ENCODE data around the gene ARSG. TPM values are rescaled to one million over a fixed set of nuclear protein-coding genes. Genes with fewer than 3 reads are reported as not detected.

ARSG gene
- total and polyA plus RNA-seq, 2 of the 13 experiments (the other 11 are each of a cell fraction or from before 2014, with no cell fraction given) = 3.7 to 15.2 TPM

- no peak for TF ChIP-seq CAMTA2 (CRISPR knock-in tag; IDR thresholded peaks at IDR 0.05; ENCODE audit: borderline replicate concordance)
- no peak for TF ChIP-seq ZXDC (CRISPR knock-in tag; IDR thresholded peaks at IDR 0.05)
- 0 out of 2 replicates have a peak, but pooled peaks have one; percentile 31 for TF ChIP-seq SIX4 (CRISPR knock-in tag; IDR thresholded peaks at IDR 0.05)
- TF ChIP-seq ZNF7 (CRISPR knock-in tag; IDR thresholded peaks at IDR 0.05) = no peak
- TF ChIP-seq ZNF30 (CRISPR knock-in tag; IDR thresholded peaks at IDR 0.05) = no peak
- TF ChIP-seq SMARCE1 (IDR thresholded peaks at IDR 0.05; ENCODE audit: borderline replicate concordance) = no peak
- TF ChIP-seq ZBTB39 (CRISPR knock-in tag; IDR thresholded peaks at IDR 0.05) = no peak
- TF ChIP-seq TBX3 (IDR thresholded peaks at IDR 0.05; ENCODE audit: borderline replicate concordance) = no peak
- TF ChIP-seq, protein P1, sequence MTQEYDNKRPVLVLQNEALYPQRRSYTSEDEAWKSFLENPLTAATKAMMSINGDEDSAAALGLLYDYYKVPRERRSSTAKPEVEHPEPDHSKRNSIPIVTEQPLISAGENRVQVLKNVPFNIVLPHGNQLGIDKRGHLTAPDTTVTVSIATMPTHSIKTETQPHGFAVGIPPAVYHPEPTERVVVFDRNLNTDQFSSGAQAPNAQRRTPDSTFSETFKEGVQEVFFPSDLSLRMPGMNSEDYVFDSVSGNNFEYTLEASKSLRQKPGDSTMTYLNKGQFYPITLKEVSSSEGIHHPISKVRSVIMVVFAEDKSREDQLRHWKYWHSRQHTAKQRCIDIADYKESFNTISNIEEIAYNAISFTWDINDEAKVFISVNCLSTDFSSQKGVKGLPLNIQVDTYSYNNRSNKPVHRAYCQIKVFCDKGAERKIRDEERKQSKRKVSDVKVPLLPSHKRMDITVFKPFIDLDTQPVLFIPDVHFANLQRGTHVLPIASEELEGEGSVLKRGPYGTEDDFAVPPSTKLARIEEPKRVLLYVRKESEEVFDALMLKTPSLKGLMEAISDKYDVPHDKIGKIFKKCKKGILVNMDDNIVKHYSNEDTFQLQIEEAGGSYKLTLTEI (CRISPR knock-in tag; conservative IDR thresholded peaks at IDR 0.05) = no peak
- TF ChIP-seq ARNTL (CRISPR knock-in tag; IDR thresholded peaks at IDR 0.05) = peak; percentile 91
- TF ChIP-seq ZNF615 (CRISPR knock-in tag; IDR thresholded peaks at IDR 0.05; ENCODE audit: borderline replicate concordance) = no peak
- TF ChIP-seq ZNF788 (CRISPR knock-in tag; IDR thresholded peaks at IDR 0.05; ENCODE audit: borderline replicate concordance) = peak; percentile 79; the same call in 1 of the 2 replicates
- no peak for TF ChIP-seq UBTF (CRISPR knock-in tag; IDR thresholded peaks at IDR 0.05)
- no peak for TF ChIP-seq ETS1 (CRISPR knock-in tag; IDR thresholded peaks at IDR 0.05)
- TF ChIP-seq ATF5 (CRISPR knock-in tag; IDR thresholded peaks at IDR 0.05; ENCODE audit: low read depth) = no peak
These were observed 166.4 kb downstream of the ARSG start (continued) for GRCh38 chr17:68457539-68458259.
